Nephron (organoid): ENCODE data around the gene FZD7.

ENCODE experiments used
- H3K27ac Mint-ChIP-seq, 3 experiments: 2 replicates each; pipeline ENCODE4 v1.8.0; 2020; ENCODE audit warnings: mixed read lengths in 3 of 3, mild to moderate bottlenecking in 2 of 3, moderate library complexity in 1 of 3
- H3K27me3 Mint-ChIP-seq: 2 replicates; pipeline ENCODE4 v1.8.0; 2021; ENCODE audit warnings: low read depth, mild to moderate bottlenecking, moderate library complexity, mixed read lengths
- H3K36me3 Mint-ChIP-seq: 2 replicates; pipeline ENCODE4 v1.8.0; 2020; ENCODE audit warnings: low read depth, mixed read lengths
- H3K4me1 Mint-ChIP-seq: 2 replicates; pipeline ENCODE4 v1.8.0; 2020; ENCODE audit warnings: mixed read lengths
- H3K4me3 Mint-ChIP-seq, 3 experiments: 2 replicates each; pipeline ENCODE4 v1.8.0; 2020; ENCODE audit warnings: mild to moderate bottlenecking in 3 of 3, mixed read lengths in 3 of 3, moderate library complexity in 2 of 3
- H3K9me3 Mint-ChIP-seq: 2 replicates; pipeline ENCODE4 v1.8.0; 2020; ENCODE audit warnings: mixed read lengths
- TF ChIP-seq, protein P1 (sequence below), 3 experiments: fragments of 200-600 bp; sonication (generic); IDR thresholded peaks; one replicate each; pipeline ENCODE4 v1.5.0; 2021; ENCODE audit warnings: antibody characterized with exemption in 3 of 3; ENCODE audit not compliant: unreplicated experiment in 3 of 3

The FZD7 gene

DNA sequence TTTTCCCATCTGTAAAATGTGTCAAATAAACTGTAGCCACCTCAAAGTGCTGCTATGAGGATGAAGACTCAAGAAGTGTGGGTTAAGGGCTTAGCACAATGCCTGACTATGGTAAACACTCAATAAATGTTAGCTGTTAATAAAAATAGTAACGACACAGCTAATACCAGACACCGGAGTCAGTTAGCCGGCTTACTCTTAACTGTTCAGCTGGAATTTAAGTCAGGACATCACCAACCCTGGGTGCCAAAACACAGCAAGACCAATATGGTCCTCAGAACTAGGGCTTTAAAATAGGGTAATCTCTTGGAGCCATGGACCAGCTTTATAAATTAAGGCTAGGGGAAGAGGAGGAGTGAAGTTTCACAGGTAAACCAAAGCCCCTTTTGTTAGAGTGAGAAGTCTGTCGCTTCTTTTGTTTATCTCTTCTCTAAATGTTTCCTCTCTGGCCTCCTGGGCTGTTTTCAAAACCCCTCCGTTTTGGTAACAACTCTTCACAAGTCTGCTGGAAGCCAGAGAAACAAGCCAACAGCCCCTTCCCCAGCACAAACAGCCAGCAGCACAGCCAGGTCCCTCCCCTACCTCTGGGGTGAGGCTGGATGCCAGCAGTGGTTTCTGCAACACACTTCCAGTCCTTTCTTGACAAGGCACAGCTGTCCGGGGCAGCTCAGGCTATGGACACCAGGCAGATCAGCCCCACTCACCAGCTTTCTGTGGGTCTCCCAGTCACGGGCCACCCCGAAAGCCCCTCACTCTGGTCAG is 13.8 kb upstream of the FZD7 start:
- peaks cover 63% of the 10 kb centered on the region for H3K4me1 Mint-ChIP-seq

DNA sequence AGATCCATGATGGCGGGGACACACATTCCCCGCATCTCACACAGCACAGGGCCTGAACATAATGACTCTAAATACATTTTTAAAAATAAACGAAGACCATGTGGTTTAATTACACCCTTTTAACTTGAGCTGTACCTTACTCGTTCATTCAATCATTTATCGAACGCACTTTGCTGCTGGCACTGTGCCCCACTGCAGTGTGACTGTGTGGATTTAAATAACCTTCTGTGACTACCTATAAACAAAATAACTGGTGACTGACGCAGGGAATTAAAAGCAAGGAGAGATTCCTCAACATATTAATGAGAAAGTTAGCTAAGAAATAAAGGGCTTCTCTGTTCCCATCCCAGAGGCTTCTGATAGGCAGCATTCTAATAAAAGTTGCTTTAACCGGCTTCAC is 10.9 kb upstream of the FZD7 start:
- H3K4me1 Mint-ChIP-seq, result peaks cover 64% of the 10 kb centered on the region
- H3K9me3 Mint-ChIP-seq, result no peaks in the 10 kb centered on the region
- H3K4me3 Mint-ChIP-seq, result no peak overlapping the region
- H3K27ac Mint-ChIP-seq, result peak overlapping the region; percentile 69 to 82 (median 76)
- no peaks in the 10 kb centered on the region for H3K36me3 Mint-ChIP-seq
- TF ChIP-seq, protein P1, sequence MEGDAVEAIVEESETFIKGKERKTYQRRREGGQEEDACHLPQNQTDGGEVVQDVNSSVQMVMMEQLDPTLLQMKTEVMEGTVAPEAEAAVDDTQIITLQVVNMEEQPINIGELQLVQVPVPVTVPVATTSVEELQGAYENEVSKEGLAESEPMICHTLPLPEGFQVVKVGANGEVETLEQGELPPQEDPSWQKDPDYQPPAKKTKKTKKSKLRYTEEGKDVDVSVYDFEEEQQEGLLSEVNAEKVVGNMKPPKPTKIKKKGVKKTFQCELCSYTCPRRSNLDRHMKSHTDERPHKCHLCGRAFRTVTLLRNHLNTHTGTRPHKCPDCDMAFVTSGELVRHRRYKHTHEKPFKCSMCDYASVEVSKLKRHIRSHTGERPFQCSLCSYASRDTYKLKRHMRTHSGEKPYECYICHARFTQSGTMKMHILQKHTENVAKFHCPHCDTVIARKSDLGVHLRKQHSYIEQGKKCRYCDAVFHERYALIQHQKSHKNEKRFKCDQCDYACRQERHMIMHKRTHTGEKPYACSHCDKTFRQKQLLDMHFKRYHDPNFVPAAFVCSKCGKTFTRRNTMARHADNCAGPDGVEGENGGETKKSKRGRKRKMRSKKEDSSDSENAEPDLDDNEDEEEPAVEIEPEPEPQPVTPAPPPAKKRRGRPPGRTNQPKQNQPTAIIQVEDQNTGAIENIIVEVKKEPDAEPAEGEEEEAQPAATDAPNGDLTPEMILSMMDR (IDR thresholded peaks at IDR 0.05; ENCODE audit: unreplicated experiment in 3 of 3), result no peak
- peaks cover 4% of the 10 kb centered on the region for H3K27me3 Mint-ChIP-seq

More for the DNA sequence above, 13.8 kb upstream of the FZD7 start:
- Mint-ChIP-seq H3K4me3 (no peak overlapping the region), H3K27ac (peak overlapping the region in 2 of 3 experiments; percentile 76 to 80), H3K27me3 (peaks cover 4% of the 10 kb centered on the region), H3K9me3 (no peaks in the 10 kb centered on the region), H3K36me3 (no peaks in the 10 kb centered on the region)
- TF ChIP-seq, protein P1 (IDR thresholded peaks at IDR 0.05; ENCODE audit: unreplicated experiment in 3 of 3), result no peak

DNA sequence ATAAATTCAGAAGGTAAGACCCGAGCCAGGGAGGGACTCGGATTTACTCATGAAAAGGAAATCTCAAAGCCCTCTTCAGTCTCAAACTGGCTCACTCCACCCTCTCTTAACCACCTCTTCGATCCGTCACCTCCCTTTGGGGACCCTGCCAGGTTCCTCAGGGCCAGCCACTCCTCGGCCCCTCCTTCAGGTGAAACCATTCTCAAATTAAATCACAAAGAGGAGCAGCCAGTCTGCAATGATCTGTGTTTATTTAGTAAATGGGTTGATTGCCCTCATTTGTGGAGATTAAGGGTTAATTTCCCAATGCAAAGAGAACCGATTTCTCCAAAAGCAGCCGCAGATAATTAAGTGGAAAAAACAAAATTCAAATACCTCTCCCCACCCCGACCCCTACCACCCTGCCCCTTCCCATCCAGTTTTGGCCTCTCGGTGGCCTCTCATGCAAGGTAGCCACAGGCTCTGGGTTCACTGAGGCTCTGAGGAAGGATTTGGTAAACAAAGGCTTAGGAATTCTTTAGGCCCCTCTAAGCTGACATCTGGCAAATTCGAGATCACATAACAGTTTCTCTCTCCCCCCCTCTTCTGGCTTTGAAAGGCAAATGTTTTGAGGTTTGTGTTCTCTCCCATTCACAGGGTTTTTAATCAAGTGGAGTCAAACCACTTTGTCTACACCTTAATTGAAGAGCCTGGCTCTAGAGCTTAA is 10.3 kb upstream of the FZD7 start:
- H3K36me3 Mint-ChIP-seq, result no peaks in the 10 kb centered on the region
- H3K4me3 Mint-ChIP-seq, result no peak overlapping the region
- TF ChIP-seq, protein P1 (IDR thresholded peaks at IDR 0.05; ENCODE audit: unreplicated experiment in 3 of 3), result no peak

DNA sequence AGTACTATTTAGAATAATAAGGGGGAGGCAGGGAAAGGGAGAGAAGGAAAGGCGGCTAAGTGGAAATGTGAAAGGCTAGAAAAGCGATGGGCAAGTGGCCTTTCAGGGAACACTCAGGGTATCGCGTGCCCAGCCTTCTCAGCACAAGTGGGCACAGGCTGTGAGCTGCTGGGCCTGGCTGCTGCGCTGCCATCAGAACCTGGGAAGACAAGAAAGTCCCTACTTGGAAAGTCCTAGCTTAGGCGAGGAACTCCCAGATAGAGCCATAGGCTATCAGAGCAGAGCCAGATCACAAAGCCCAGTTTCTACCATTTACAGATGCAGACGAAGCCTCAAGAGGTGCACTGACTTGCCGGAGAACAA is 9.8 kb upstream of the FZD7 start:
- Mint-ChIP-seq H3K4me1 (peaks cover 56% of the 10 kb centered on the region), H3K27me3 (peaks cover 4% of the 10 kb centered on the region), H3K4me3 (no peak overlapping the region), H3K9me3 (no peaks in the 10 kb centered on the region), H3K27ac (peak overlapping the region; percentile 69 to 82 (median 76)), H3K36me3 (no peaks in the 10 kb centered on the region)
- TF ChIP-seq, protein P1 (IDR thresholded peaks at IDR 0.05; ENCODE audit: unreplicated experiment in 3 of 3), result no peak

More for the DNA sequence above, 10.3 kb upstream of the FZD7 start:
- Mint-ChIP-seq H3K9me3 (no peaks in the 10 kb centered on the region), H3K27ac (peak overlapping the region; percentile 69 to 82 (median 76)), H3K4me1 (peaks cover 61% of the 10 kb centered on the region), H3K27me3 (peaks cover 4% of the 10 kb centered on the region)

DNA sequence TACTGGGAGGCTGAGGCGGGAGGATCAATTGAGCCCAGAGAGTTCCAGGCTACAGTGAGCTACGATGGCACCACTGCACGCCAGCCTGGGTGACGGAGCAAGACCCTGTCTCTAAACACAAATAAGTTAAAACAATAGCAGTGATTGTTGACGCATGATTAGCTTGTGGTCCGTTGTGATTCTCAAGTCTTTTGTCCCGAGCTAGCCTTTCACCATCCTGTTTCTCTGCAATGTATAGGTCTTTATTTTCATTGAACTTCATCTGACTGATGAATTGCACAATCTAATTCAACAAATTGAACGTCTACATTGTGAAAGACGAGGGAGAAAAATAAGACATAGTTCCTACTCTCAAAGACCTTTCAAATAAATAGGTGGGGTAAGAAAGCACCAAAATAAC is 8.8 kb upstream of the FZD7 start:
- TF ChIP-seq, protein P1 (IDR thresholded peaks at IDR 0.05; ENCODE audit: unreplicated experiment in 3 of 3), result no peak
- Mint-ChIP-seq H3K9me3 (no peaks in the 10 kb centered on the region), H3K4me3 (no peak overlapping the region), H3K4me1 (peaks cover 48% of the 10 kb centered on the region), H3K27me3 (peaks cover 4% of the 10 kb centered on the region), H3K27ac (peak overlapping the region in 2 of 3 experiments; percentile 76 to 82), H3K36me3 (no peaks in the 10 kb centered on the region)
